SK-N-SH (cell line): Measurements from ENCODE around the gene TPP2. TPM values are rescaled to one million over a fixed set of nuclear protein-coding genes. Genes with fewer than 3 reads are reported as not detected.

ENCODE experiments used
- CTCF ChIA-PET: fragments of 300-600, 350-600 bp; formaldehyde crosslinking; extraction: SDS; loops from one replicate; lab custom pipeline; 2021; lab: Yijun Ruan, JAX
- POLR2A ChIA-PET: fragments of 350-600 bp; sonication (Branson Sonifier 250); formaldehyde crosslinking; extraction: SDS; loops from one replicate; lab custom pipeline; 2020; ENCODE audit warnings: antibody characterized with exemption, inconsistent platforms; lab: Yijun Ruan, JAX
- DNase-seq: peaks from one replicate; pipeline ENCODE4 v3.0.0; 2012
- H2AFZ ChIP-seq: fragments of 200-600 bp; sonication (generic); 2 replicates; pipeline ENCODE4 v1.8.1; 2016; ENCODE audit warnings: antibody characterized with exemption, mild to moderate bottlenecking, low read depth
- H3F3A ChIP-seq: fragments of 200-600 bp; sonication (generic); replicated peaks from 2 replicates; pipeline ENCODE3; 2016; ENCODE audit warnings: antibody characterized with exemption, mild to moderate bottlenecking; ENCODE audit not compliant: insufficient read depth
- H3K27ac ChIP-seq, 2 experiments: fragments of 200-500 bp in 1 of 2; fragments of 200-600 bp in 1 of 2; sonication (Bioruptor generic) in 1 of 2; sonication (generic), shearing (Covaris generic) in 1 of 2; 2 replicates each; pipeline versions ENCODE4 v1.5.1 to v1.6.1; 2014 to 2016; ENCODE audit warnings: low read depth in 2 of 2, inconsistent platforms in 1 of 2, low read length in 1 of 2, mild to moderate bottlenecking in 1 of 2, mixed read lengths in 1 of 2
- H3K27me3 ChIP-seq: fragments of 200-600 bp; sonication (generic), shearing (Covaris generic); 2 replicates; pipeline ENCODE4 v1.6.1; 2016; ENCODE audit warnings: mixed run types; ENCODE audit not compliant: insufficient read depth
- H3K36me3 ChIP-seq, 2 experiments: fragments of 200-500 bp in 1 of 2; fragments of 200-600 bp in 1 of 2; sonication (Bioruptor generic) in 1 of 2; sonication (generic) in 1 of 2; replicated peaks in 1 of 2; 2 replicates each; pipeline versions ENCODE3 to v1.5.1; 2014 to 2016; ENCODE audit warnings: low read length in 1 of 2, mild to moderate bottlenecking in 1 of 2; ENCODE audit not compliant: insufficient read depth in 2 of 2, control insufficient read depth in 1 of 2
- H3K4me1 ChIP-seq, 2 experiments: fragments of 200-500 bp in 1 of 2; fragments of 200-600 bp in 1 of 2; sonication (Bioruptor generic) in 1 of 2; sonication (generic), shearing (Covaris generic) in 1 of 2; 2 replicates each; pipeline versions ENCODE4 v1.5.1 to v1.6.1; 2014 to 2016; ENCODE audit warnings: low read depth in 1 of 2, low read length in 1 of 2, mixed run types in 1 of 2; ENCODE audit not compliant: insufficient read depth in 2 of 2, control insufficient read depth in 1 of 2
- H3K4me2 ChIP-seq: fragments of 200-600 bp; sonication (generic), shearing (Covaris generic); 2 replicates; pipeline ENCODE4 v1.6.1; 2017; ENCODE audit warnings: mixed run types
- H3K4me3 ChIP-seq, 2 experiments: fragments of 200-500 bp in 1 of 2; fragments of 200-600 bp in 1 of 2; sonication (Bioruptor generic) in 1 of 2; sonication (generic), shearing (Covaris generic) in 1 of 2; 2 replicates each; pipeline versions ENCODE4 v1.5.1 to v1.8.1; 2014 to 2016; ENCODE audit warnings: low read depth in 2 of 2, inconsistent platforms in 1 of 2, low read length in 1 of 2, mild to moderate bottlenecking in 1 of 2, mixed read lengths in 1 of 2, moderate library complexity in 1 of 2
- H3K79me2 ChIP-seq: fragments of 200-600 bp; sonication (generic); 2 replicates; pipeline ENCODE4 v1.8.1; 2017; ENCODE audit warnings: mild to moderate bottlenecking; ENCODE audit not compliant: insufficient read depth
- H3K9ac ChIP-seq: fragments of 200-600 bp; sonication (generic); 2 replicates; pipeline ENCODE4 v1.6.1; 2017; ENCODE audit warnings: mixed run types
- H3K9me2 ChIP-seq: fragments of 200-600 bp; sonication (generic); 2 replicates; pipeline ENCODE4 v1.6.1; 2017; ENCODE audit warnings: mixed run types
- H3K9me3 ChIP-seq: fragments of 200-600 bp; sonication (generic); 2 replicates; pipeline ENCODE4 v1.6.1; 2017; ENCODE audit warnings: mixed run types, mild to moderate bottlenecking, moderate library complexity
- H4K20me1 ChIP-seq: fragments of 200-600 bp; sonication (generic); 2 replicates; pipeline ENCODE4 v1.6.1; 2017; ENCODE audit warnings: mild to moderate bottlenecking, mixed run types; ENCODE audit not compliant: insufficient read depth
- EP300 ChIP-seq, 2 experiments: IDR thresholded peaks; 2 replicates each; pipeline versions ENCODE4 v1.4.0 to v1.6.1; 2012; ENCODE audit warnings: borderline replicate concordance in 1 of 2, low read depth in 1 of 2, low read length in 1 of 2
- FOSL2 ChIP-seq: IDR thresholded peaks from 2 replicates; pipeline ENCODE4 v1.4.0; 2012; ENCODE audit warnings: low read depth, mild to moderate bottlenecking, moderate library complexity, borderline replicate concordance
- FOXJ3 ChIP-seq: sonication (generic); formaldehyde crosslinking; IDR thresholded peaks from 2 replicates; pipeline ENCODE4 v1.5.1; 2020; ENCODE audit warnings: mild to moderate bottlenecking, missing genetic modification reagents
- GABPA ChIP-seq: IDR thresholded peaks from 2 replicates; pipeline ENCODE4 v1.4.0; 2012; ENCODE audit warnings: low read depth, mild to moderate bottlenecking
- GATA2 ChIP-seq: sonication (generic); formaldehyde crosslinking; IDR thresholded peaks from 2 replicates; pipeline ENCODE4 v1.5.0; 2020; ENCODE audit warnings: mild to moderate bottlenecking, missing genetic modification reagents
- NRF1 ChIP-seq: IDR thresholded peaks from 2 replicates; pipeline ENCODE4 v1.6.1; 2012; ENCODE audit warnings: low read depth, mild to moderate bottlenecking, low read length
- POLR2AphosphoS5 ChIP-seq: IDR thresholded peaks from 2 replicates; pipeline ENCODE4 v1.6.1; 2012; ENCODE audit warnings: low read depth, low read length
- RXRA ChIP-seq: IDR thresholded peaks from 2 replicates; pipeline ENCODE4 v1.4.0; 2012; ENCODE audit warnings: low read depth, mild to moderate bottlenecking, borderline replicate concordance
- TEAD4 ChIP-seq: IDR thresholded peaks from 2 replicates; pipeline ENCODE4 v1.4.0; 2012; ENCODE audit warnings: mild to moderate bottlenecking, borderline replicate concordance; ENCODE audit not compliant: insufficient read depth
- WGBS: methylation state at CpG from one replicate; pipeline ENCODE4 v1.1.6; 2017; ENCODE audit warnings: low lambda C conversion rate; 5-methylcytosine and 5-hydroxymethylcytosine counted together
- polyA plus RNA-seq, 3 experiments: library from polyadenylated mRNA; depleted of rRNA; stranded (reverse); fragments of >200 nt; gene quantifications; 2 replicates each; pipeline ENCODE4 v1.2.3, GENCODE V29; 2012
- TF ChIP-seq, protein P1 (sequence below): IDR thresholded peaks from 2 replicates; pipeline ENCODE4 v1.4.0; 2012; ENCODE audit warnings: low read depth, borderline replicate concordance
- TF ChIP-seq, protein P2 (sequence below): fragments of 150-350 bp; IDR thresholded peaks from 2 replicates; pipeline ENCODE4 v1.6.1; 2016; ENCODE audit warnings: mild to moderate bottlenecking, low read depth, low read length
- TF ChIP-seq, protein P3 (sequence below): fragments of 200-600 bp; sonication (generic); IDR thresholded peaks from 2 replicates; pipeline ENCODE4 v1.6.1; 2017; ENCODE audit warnings: antibody characterized with exemption, mild to moderate bottlenecking, moderate library complexity

TPP2 gene
- polyA plus RNA-seq, 1 of the 3 experiments (the other 2 are of a cell fraction): 8.3 TPM

DNA sequence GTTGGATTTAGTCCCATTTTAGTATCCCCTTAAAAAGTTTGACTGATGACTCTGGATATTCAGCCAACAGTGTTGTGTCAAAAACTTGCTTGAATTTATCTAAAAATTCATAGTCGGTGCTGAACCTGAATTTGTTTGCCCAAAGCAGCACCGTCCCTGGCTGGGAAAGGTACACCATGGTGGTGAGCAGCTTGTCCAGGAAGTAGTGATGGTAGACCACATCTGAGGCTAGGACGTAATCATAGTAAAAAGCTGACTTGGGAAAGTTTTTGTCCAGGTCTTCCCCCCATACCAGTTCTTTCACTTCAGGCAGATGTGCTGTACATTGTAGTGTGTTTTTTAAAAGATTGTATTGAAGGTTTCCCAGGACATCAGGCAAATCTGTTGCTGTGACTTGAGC is 89.2 kb downstream of the TPP2 start:
- Histone ChIP-seq H3K4me3 (no peak overlapping the region), H3K27me3 (no peaks in the 10 kb centered on the region), H3K9me2 (no peaks in the 10 kb centered on the region), H3K27ac (no peak overlapping the region), H3K79me2 (no peaks in the 10 kb centered on the region), H4K20me1 (no peaks in the 10 kb centered on the region), H3F3A (peaks cover 2% of the 10 kb centered on the region), H3K4me2 (no peak overlapping the region), H3K9ac (no peak overlapping the region), H3K9me3 (no peaks in the 10 kb centered on the region), H3K4me1 (0 out of 4 replicates have a peak, but pooled peaks cover 0 to 3% of the 10 kb centered on the region in 2 experiments), H3K36me3 (no peaks in the 10 kb centered on the region), H2AFZ (no peak overlapping the region)
- CTCF ChIA-PET: interaction anchor here (1.5 kb wide), 1 partner anchor 9 kb away, joined by 4 read pairs; no protein-coding TSS in a partner anchor
- POLR2A ChIA-PET: no interaction called here
- 87% methylated on average over 3 of the region's 3 CpGs for WGBS
- TF ChIP-seq, protein P1, sequence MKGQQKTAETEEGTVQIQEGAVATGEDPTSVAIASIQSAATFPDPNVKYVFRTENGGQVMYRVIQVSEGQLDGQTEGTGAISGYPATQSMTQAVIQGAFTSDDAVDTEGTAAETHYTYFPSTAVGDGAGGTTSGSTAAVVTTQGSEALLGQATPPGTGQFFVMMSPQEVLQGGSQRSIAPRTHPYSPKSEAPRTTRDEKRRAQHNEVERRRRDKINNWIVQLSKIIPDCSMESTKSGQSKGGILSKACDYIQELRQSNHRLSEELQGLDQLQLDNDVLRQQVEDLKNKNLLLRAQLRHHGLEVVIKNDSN: no peak
- no peak for TF ChIP-seq POLR2AphosphoS5
- TF ChIP-seq RXRA: no peak
- no peak for TF ChIP-seq FOXJ3 (CRISPR knock-in tag)
- TF ChIP-seq NRF1: no peak
- TF ChIP-seq, protein P2, sequence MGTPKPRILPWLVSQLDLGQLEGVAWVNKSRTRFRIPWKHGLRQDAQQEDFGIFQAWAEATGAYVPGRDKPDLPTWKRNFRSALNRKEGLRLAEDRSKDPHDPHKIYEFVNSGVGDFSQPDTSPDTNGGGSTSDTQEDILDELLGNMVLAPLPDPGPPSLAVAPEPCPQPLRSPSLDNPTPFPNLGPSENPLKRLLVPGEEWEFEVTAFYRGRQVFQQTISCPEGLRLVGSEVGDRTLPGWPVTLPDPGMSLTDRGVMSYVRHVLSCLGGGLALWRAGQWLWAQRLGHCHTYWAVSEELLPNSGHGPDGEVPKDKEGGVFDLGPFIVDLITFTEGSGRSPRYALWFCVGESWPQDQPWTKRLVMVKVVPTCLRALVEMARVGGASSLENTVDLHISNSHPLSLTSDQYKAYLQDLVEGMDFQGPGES: no peak
- no peak for TF ChIP-seq GABPA
- TF ChIP-seq, protein P3, sequence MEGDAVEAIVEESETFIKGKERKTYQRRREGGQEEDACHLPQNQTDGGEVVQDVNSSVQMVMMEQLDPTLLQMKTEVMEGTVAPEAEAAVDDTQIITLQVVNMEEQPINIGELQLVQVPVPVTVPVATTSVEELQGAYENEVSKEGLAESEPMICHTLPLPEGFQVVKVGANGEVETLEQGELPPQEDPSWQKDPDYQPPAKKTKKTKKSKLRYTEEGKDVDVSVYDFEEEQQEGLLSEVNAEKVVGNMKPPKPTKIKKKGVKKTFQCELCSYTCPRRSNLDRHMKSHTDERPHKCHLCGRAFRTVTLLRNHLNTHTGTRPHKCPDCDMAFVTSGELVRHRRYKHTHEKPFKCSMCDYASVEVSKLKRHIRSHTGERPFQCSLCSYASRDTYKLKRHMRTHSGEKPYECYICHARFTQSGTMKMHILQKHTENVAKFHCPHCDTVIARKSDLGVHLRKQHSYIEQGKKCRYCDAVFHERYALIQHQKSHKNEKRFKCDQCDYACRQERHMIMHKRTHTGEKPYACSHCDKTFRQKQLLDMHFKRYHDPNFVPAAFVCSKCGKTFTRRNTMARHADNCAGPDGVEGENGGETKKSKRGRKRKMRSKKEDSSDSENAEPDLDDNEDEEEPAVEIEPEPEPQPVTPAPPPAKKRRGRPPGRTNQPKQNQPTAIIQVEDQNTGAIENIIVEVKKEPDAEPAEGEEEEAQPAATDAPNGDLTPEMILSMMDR: no peak
- no peak for TF ChIP-seq GATA2 (CRISPR knock-in tag)
- no peak for TF ChIP-seq EP300 (IDR thresholded peaks at IDR 0.05; ENCODE audit: borderline replicate concordance in 1 of 2, low read depth in 1 of 2, low read length in 1 of 2)
- DNase-seq: no peak

DNA sequence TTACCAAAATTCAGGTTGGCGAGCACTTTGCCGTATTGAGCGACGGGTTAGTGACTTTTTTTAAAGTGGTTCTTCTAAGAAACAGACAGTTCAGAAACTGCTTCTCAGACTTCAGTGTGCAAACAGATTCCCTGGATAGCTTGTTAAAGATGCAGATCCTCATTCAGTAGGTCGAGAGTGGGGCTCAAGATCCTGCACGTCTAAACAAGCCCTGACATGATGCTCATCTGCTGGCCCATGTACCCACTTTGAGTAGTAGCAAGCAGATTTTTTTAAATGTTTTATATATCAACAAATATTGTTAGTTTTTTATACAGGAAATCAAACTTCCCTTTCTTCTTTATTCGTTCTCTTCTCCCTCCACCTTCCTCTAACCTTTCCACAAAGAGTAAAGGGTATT is 90.7 kb downstream of the TPP2 start:
- Histone ChIP-seq H3K27me3 (no peaks in the 10 kb centered on the region), H3F3A (no peaks in the 10 kb centered on the region), H3K27ac (no peak overlapping the region), H4K20me1 (no peaks in the 10 kb centered on the region), H2AFZ (no peak overlapping the region), H3K4me2 (no peak overlapping the region), H3K4me3 (no peak overlapping the region), H3K9ac (no peak overlapping the region), H3K36me3 (no peaks in the 10 kb centered on the region), H3K9me3 (no peaks in the 10 kb centered on the region), H3K4me1 (0 out of 4 replicates have a peak, but pooled peaks cover 0 to 3% of the 10 kb centered on the region in 2 experiments), H3K79me2 (no peaks in the 10 kb centered on the region), H3K9me2 (no peaks in the 10 kb centered on the region)
- ChIA-PET CTCF (interaction anchor here (1.3 to 1.4 kb wide), 2 partner anchors 20 to 96 kb away, joined by 4 read pairs; no protein-coding TSS in a partner anchor), POLR2A (no interaction called here)
- WGBS: 84% methylated on average over 7 of the region's 7 CpGs
- DNase-seq: no peak
- TF ChIP-seq FOSL2 (no peak), TEAD4 (no peak)
